Measurements from ENCODE around the gene LAMA2. TPM values are rescaled to one million over a fixed set of nuclear protein-coding genes. Genes with fewer than 3 reads are reported as not detected.
A peak's percentile ranks its signal among the peaks of the same experiment; 100 is the strongest.

The LAMA2 gene
- 1 to 10 TPM; 3.6 to 7.5 TPM for total RNA-seq

DNA sequence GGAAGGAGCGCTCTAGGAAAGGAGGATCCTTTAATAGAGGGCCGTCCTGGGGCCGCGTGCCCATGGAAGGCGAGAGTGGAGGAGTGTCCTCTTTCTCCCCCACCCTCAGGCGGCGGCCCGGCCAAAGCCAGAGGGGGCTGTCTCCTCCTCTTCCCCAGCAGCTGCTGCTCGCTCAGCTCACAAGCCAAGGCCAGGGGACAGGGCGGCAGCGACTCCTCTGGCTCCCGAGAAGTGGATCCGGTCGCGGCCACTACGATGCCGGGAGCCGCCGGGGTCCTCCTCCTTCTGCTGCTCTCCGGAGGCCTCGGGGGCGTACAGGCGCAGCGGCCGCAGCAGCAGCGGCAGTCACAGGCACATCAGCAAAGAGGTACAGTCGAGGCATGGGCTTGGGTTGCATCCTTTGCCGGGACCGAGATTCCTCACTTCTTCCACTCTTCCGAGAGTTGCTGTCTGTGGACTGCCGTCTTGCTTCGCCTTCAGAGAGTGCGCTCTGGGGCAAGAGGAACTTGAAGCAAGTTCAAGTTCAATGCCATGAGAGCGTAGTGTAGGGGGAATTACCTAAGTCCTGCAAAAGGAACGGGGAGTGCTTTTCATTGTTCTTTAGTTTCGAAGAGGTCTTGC, at the start of gene LAMA2:
TSS of gene LAMA2 (plus strand) at position 148 of the 621 bp plus-strand sequence. CDS start at position 256, 108 bp downstream.
- no peaks in the 10 kb centered on the region for H3K36me3 ChIP-seq
- H3K27ac ChIP-seq: peak within 1 kb of the TSS; percentile 17
- peak; percentile 45 for DNase-seq
- intact Hi-C loops (cut with DNase I): no loop called here
- no peaks in the 10 kb centered on the region for H3K4me1 ChIP-seq
- H3K9me3 ChIP-seq: no peaks in the 10 kb centered on the region
- peak within 1 kb of the TSS; percentile 42 to 56 for H3K9ac ChIP-seq (ENCODE audit: low read depth in 2 of 2, low read length in 2 of 2)
- TF ChIP-seq, protein P1, sequence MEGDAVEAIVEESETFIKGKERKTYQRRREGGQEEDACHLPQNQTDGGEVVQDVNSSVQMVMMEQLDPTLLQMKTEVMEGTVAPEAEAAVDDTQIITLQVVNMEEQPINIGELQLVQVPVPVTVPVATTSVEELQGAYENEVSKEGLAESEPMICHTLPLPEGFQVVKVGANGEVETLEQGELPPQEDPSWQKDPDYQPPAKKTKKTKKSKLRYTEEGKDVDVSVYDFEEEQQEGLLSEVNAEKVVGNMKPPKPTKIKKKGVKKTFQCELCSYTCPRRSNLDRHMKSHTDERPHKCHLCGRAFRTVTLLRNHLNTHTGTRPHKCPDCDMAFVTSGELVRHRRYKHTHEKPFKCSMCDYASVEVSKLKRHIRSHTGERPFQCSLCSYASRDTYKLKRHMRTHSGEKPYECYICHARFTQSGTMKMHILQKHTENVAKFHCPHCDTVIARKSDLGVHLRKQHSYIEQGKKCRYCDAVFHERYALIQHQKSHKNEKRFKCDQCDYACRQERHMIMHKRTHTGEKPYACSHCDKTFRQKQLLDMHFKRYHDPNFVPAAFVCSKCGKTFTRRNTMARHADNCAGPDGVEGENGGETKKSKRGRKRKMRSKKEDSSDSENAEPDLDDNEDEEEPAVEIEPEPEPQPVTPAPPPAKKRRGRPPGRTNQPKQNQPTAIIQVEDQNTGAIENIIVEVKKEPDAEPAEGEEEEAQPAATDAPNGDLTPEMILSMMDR (IDR thresholded peaks at IDR 0.05): no peak
- peak within 1 kb of the TSS; percentile 19 for H3K4me3 ChIP-seq
- H3K27me3 ChIP-seq: no peaks in the 10 kb centered on the region

DNA sequence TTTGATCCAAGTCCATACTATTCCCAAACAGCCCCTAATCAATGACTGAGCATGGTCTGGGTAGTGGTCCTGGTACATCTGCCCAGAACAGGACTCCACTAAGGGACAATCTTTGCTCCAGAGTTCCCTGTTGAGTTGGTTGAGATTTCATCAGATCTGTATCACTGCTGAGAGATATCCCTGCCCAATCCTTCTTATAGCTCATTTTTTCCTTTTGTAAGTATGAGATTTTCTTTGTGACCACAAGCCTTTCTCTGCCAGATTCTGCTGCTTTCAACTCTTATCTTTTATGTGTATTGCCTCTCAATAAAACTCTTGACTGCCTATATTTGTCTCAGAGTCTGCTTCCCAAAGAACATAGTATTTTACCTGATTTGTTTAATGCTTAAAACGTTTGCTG, 46.2 kb upstream of the LAMA2 start:
- TF ChIP-seq, protein P1 (IDR thresholded peaks at IDR 0.05): no peak
- no peaks in the 10 kb centered on the region for H3K36me3 ChIP-seq
- no peaks in the 10 kb centered on the region for H3K4me1 ChIP-seq
- H3K27me3 ChIP-seq: no peaks in the 10 kb centered on the region
- no peak overlapping the region for H3K27ac ChIP-seq
- intact Hi-C loops (cut with DNase I): no loop called here
- H3K4me3 ChIP-seq: no peak overlapping the region
- no peak overlapping the region for H3K9ac ChIP-seq (ENCODE audit: low read depth in 2 of 2, low read length in 2 of 2)
- no peak for DNase-seq
- no peaks in the 10 kb centered on the region for H3K9me3 ChIP-seq

GRCh38 chr6:128841518-128841917, 41.4 kb upstream of the LAMA2 start:
- no peaks in the 10 kb centered on the region for H3K27me3 ChIP-seq
- H3K27ac ChIP-seq: no peak overlapping the region
- H3K9me3 ChIP-seq: no peaks in the 10 kb centered on the region
- no peak overlapping the region for H3K4me3 ChIP-seq
- H3K36me3 ChIP-seq: no peaks in the 10 kb centered on the region
- DNase-seq: no peak
- H3K9ac ChIP-seq (ENCODE audit: low read depth in 2 of 2, low read length in 2 of 2): no peak overlapping the region
- TF ChIP-seq, protein P1 (IDR thresholded peaks at IDR 0.05): no peak
- intact Hi-C loops (cut with DNase I): no loop called here
- H3K4me1 ChIP-seq: no peaks in the 10 kb centered on the region

- no peaks in the 10 kb centered on the region for H3K9me3 ChIP-seq
- intact Hi-C loops (cut with DNase I): no loop called here
- TF ChIP-seq, protein P1 (IDR thresholded peaks at IDR 0.05): no peak
These were observed 38.3 kb upstream of the LAMA2 start for GRCh38 chr6:128844598-128844997.

GRCh38 chr6:128847431-128848210, 35.3 kb upstream of the LAMA2 start:
- Histone ChIP-seq H3K4me1 (no peaks in the 10 kb centered on the region), H3K27ac (no peak overlapping the region), H3K9me3 (no peaks in the 10 kb centered on the region), H3K36me3 (no peaks in the 10 kb centered on the region), H3K27me3 (no peaks in the 10 kb centered on the region), H3K4me3 (no peak overlapping the region), H3K9ac (ENCODE audit: low read depth in 2 of 2, low read length in 2 of 2) (no peak overlapping the region)
- TF ChIP-seq, protein P1 (IDR thresholded peaks at IDR 0.05): no peak
- no peak for DNase-seq
- intact Hi-C loops (cut with DNase I): no loop called here

More at GRCh38 chr6:128844598-128844997, 38.3 kb upstream of the LAMA2 start:
- Histone ChIP-seq H3K9ac (ENCODE audit: low read depth in 2 of 2, low read length in 2 of 2) (no peak overlapping the region), H3K27ac (no peak overlapping the region), H3K4me3 (no peak overlapping the region), H3K36me3 (no peaks in the 10 kb centered on the region), H3K4me1 (no peaks in the 10 kb centered on the region), H3K27me3 (no peaks in the 10 kb centered on the region)
- DNase-seq: no peak

All from colonic mucosa (tissue), 4 donors.